Gastroesophageal sphincter (tissue), 4 donors: Measurements from ENCODE around the gene GCNT1. TPM values are rescaled to one million over a fixed set of nuclear protein-coding genes. Genes with fewer than 3 reads are reported as not detected.

Source experiments
- ATAC-seq: fragments of 150-250 bp; one replicate; pipeline ENCODE4 v1.9.1; 2016; ENCODE audit warnings: mild to moderate bottlenecking, moderate library complexity
- H3K27ac ChIP-seq, 4 donors: fragments of 200-600 bp; sonication (generic) in 3 of 4; 1 replicate in 3 of 4; 2 replicates in 1 of 4; pipeline ENCODE4 v1.5.1; 2016 to 2019
- H3K27me3 ChIP-seq: fragments of 200-600 bp; sonication (generic); one replicate; pipeline ENCODE4 v1.5.1; 2019
- H3K36me3 ChIP-seq, 2 donors: fragments of 200-600 bp; sonication (generic); one replicate each; pipeline ENCODE4 v1.5.1; 2019; ENCODE audit warnings: control low read depth in 1 of 2
- H3K4me1 ChIP-seq, 3 donors: fragments of 200-600 bp; sonication (generic); 1 replicate in 2 of 3; 2 replicates in 1 of 3; pipeline ENCODE4 v1.5.1; 2016 to 2019; ENCODE audit warnings: control low read depth in 2 of 3
- H3K4me3 ChIP-seq, 2 donors: fragments of 200-600 bp; sonication (generic); one replicate each; pipeline ENCODE4 v1.5.1; 2019; ENCODE audit warnings: mild to moderate bottlenecking in 1 of 2, moderate library complexity in 1 of 2
- H3K9me3 ChIP-seq, 3 donors: fragments of 200-600 bp; sonication (generic); one replicate each; pipeline ENCODE4 v1.5.1; 2017 to 2019; ENCODE audit warnings: control low read depth in 2 of 3
- EP300 ChIP-seq: sonication (generic); formaldehyde crosslinking; IDR thresholded peaks from one replicate; pipeline ENCODE4 v1.6.1; 2017; ENCODE audit warnings: antibody characterized with exemption, mild to moderate bottlenecking
- POLR2A ChIP-seq, 2 donors: fragments of 450-650 bp; IDR thresholded peaks; one replicate each; pipeline ENCODE4 v1.6.1; 2017; ENCODE audit warnings: antibody characterized with exemption in 2 of 2, mild to moderate bottlenecking in 2 of 2, moderate library complexity in 1 of 2
- POLR2AphosphoS5 ChIP-seq: sonication (generic); formaldehyde crosslinking; IDR thresholded peaks from one replicate; pipeline ENCODE4 v1.6.1; 2017; ENCODE audit warnings: antibody characterized with exemption
- WGBS, 2 donors: methylation state at CpG; one replicate each; pipeline ENCODE4 v1.1.5; 2018; ENCODE audit warnings: low coverage in 1 of 2; 5-methylcytosine and 5-hydroxymethylcytosine counted together
- total RNA-seq, 4 donors: library from RNA; depleted of rRNA; stranded (reverse); fragments of >200 nt; gene quantifications; one replicate each; pipeline ENCODE4 v1.1.0, GENCODE V29; 2016
- TF ChIP-seq, protein P1 (sequence below), 4 experiments: fragments of 200-600 bp in 2 of 4; fragments of 450-650 bp in 2 of 4; sonication (generic) in 1 of 4; IDR thresholded peaks; one replicate each; pipeline ENCODE4 v1.5.1; 2017 to 2019; ENCODE audit warnings: antibody characterized with exemption in 4 of 4, mild to moderate bottlenecking in 2 of 4, moderate library complexity in 2 of 4

Gene GCNT1
- total RNA-seq, 4 donors from 2014 or later: 2.0 to 5.7 (median 3.5) TPM

DNA sequence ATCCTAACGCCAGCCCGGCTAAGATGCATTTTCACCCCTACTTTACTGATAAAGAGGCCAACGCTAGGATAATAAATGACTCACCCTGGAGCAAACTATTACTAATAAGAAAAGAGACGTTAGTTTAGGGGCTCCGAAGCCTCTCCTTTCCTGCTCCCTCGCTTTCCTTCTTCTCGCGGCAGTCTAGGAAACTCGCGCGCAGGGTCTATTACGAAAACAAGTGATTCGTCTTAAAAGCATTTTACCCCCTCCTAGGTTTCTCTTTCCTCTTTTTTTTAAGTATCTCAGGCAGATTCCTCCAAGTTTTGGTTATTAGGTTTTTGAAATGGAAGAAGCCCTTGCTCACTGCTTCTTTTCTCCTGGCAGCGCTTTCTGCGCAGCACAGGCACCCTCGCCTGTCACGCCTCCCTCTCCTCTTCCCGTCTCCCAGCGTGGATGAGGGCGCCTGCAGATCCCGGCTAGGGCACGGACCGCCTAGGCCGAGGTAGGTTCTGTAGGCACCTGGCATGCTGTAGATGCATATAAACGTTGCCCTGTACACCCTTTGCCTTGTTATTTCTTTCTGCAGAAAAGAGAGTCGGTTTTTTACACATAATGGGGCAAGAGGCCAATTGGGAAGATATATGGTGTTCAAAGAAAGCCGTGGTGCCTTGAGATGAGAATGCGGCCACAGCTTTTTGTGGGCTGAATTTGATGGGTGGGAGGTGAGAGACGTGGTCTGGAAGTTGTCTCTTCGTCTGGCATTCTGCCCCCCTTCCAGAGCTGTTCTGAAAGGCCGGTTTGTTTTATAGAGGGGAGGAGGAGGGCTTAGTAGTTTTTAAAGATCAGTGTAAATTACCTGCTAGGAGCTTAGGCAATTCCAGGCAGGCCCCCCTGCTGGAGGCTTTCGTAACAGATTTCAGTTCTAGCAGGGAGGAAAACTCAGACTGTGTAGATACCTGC, 983 bp downstream of the GCNT1 start:
- 4 to 13% methylated on average over 19 to 32 of the region's 32 CpGs for WGBS, 2 donors
- peak overlapping the region; percentile 67 to 69 for H3K4me3 ChIP-seq
- peaks cover 29% of the 10 kb centered on the region for H3K27me3 ChIP-seq
- peaks cover 0 to 21% (median 3%) of the 10 kb centered on the region in 3 donors for H3K4me1 ChIP-seq
- no peaks in the 10 kb centered on the region for H3K9me3 ChIP-seq
- peak overlapping the region in 2 of 4 donors; percentile 53 to 56 for H3K27ac ChIP-seq
- H3K36me3 ChIP-seq: no peaks in the 10 kb centered on the region
- peak; percentile 36 for ATAC-seq
- TF ChIP-seq POLR2AphosphoS5 (no peak), EP300 (no peak), POLR2A (IDR thresholded peaks at IDR 0.05) (no peak)
- TF ChIP-seq, protein P1, sequence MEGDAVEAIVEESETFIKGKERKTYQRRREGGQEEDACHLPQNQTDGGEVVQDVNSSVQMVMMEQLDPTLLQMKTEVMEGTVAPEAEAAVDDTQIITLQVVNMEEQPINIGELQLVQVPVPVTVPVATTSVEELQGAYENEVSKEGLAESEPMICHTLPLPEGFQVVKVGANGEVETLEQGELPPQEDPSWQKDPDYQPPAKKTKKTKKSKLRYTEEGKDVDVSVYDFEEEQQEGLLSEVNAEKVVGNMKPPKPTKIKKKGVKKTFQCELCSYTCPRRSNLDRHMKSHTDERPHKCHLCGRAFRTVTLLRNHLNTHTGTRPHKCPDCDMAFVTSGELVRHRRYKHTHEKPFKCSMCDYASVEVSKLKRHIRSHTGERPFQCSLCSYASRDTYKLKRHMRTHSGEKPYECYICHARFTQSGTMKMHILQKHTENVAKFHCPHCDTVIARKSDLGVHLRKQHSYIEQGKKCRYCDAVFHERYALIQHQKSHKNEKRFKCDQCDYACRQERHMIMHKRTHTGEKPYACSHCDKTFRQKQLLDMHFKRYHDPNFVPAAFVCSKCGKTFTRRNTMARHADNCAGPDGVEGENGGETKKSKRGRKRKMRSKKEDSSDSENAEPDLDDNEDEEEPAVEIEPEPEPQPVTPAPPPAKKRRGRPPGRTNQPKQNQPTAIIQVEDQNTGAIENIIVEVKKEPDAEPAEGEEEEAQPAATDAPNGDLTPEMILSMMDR (IDR thresholded peaks at IDR 0.05): no peak

DNA sequence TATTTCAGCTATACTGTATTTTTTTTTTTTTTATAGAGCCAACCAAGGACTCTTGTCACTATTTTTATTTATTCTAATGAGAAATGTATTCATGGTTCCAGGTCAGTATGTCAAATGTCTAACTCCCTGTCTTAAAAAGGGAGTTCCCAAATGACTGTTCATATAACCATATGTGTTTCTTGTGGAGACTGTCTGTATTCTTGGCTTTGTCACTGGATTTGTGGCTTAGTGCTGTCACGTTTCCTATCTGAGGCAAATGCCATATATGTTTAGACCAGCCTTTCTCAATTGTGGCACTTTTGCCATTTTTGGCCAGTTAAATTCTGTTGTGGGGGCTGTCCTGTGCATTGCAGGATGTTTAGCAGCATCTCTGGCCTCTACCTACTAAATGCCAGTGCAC, 3.1 kb downstream of the GCNT1 start:
- no peak for ATAC-seq
- Histone ChIP-seq H3K36me3 (no peaks in the 10 kb centered on the region), H3K4me1 (peaks cover 0 to 21% (median 3%) of the 10 kb centered on the region in 3 donors), H3K27me3 (peaks cover 29% of the 10 kb centered on the region), H3K27ac (no peak overlapping the region), H3K4me3 (no peak overlapping the region), H3K9me3 (no peaks in the 10 kb centered on the region)
- WGBS, 2 donors: 63 to 71% methylated on average over 1 of the region's 1 CpG
- TF ChIP-seq, protein P1 (IDR thresholded peaks at IDR 0.05): no peak
- TF ChIP-seq EP300 (no peak), POLR2AphosphoS5 (no peak), POLR2A (IDR thresholded peaks at IDR 0.05) (no peak)

DNA sequence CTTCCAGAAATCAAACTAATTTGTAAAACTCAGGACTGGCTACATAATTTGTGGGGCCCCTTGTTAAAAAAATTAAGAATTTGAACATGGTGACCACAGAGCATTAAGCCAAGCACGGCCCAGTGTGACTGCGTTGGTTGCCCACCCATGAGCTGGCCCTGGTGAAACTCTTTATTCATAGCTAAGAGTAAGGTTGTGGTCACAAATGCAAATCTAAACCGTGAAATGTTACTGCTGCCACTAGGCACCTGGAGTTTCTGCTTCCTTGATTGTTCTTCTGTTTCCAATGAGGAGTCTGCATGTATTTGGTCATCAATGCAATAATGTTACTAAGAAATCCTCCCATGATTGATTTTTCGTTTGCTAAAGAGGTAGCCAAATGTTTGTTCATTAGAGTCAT, 4.2 kb downstream of the GCNT1 start:
- H3K4me1 ChIP-seq: peaks cover 0 to 21% (median 3%) of the 10 kb centered on the region in 3 donors
- WGBS, 2 donors: 93 to 100% methylated on average over 3 to 4 of the region's 4 CpGs
- H3K9me3 ChIP-seq: no peaks in the 10 kb centered on the region
- no peak for ATAC-seq
- TF ChIP-seq POLR2A (IDR thresholded peaks at IDR 0.05) (no peak), EP300 (no peak), POLR2AphosphoS5 (no peak)
- TF ChIP-seq, protein P1 (IDR thresholded peaks at IDR 0.05): no peak
- no peak overlapping the region for H3K4me3 ChIP-seq
- no peaks in the 10 kb centered on the region for H3K36me3 ChIP-seq
- H3K27me3 ChIP-seq: peaks cover 29% of the 10 kb centered on the region
- no peak overlapping the region for H3K27ac ChIP-seq

DNA sequence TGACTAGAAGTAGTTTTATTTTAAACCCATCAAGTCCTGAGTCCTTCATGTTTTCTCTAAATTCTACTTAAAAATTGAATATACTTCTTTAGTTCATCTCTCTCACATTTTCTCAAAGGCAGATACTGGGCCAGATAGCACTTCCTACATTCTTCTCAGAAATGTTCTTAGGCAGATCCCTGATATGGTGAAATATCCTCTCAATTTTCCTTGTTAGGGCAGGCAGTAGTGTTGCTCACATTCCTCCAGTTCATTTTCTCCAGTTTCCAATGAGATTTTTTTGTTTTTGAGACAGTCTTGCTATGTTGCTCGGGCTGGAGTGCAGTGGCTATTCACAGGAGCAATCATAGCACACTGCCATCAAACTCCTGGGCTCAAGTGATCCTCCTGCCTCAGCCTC, 5.7 kb downstream of the GCNT1 start:
- no peaks in the 10 kb centered on the region for H3K9me3 ChIP-seq
- H3K27me3 ChIP-seq: peaks cover 22% of the 10 kb centered on the region
- no peaks in the 10 kb centered on the region for H3K36me3 ChIP-seq
- no peak for TF ChIP-seq POLR2AphosphoS5
- TF ChIP-seq POLR2A (IDR thresholded peaks at IDR 0.05): no peak
- TF ChIP-seq, protein P1 (IDR thresholded peaks at IDR 0.05): no peak
- no peak for TF ChIP-seq EP300
- 91 to 93% methylated on average over 1 of the region's 1 CpG for WGBS, 2 donors
- no peak overlapping the region for H3K27ac ChIP-seq
- no peak for ATAC-seq
- H3K4me3 ChIP-seq: no peak overlapping the region
- peaks cover 0 to 8% (median 3%) of the 10 kb centered on the region in 3 donors for H3K4me1 ChIP-seq
